Epidermal melanocyte (primary cell): ENCODE data around the gene PRR14L.

Experiments used
- DNase-seq: peaks from one replicate; pipeline ENCODE4 v3.0.0; 2011; ENCODE audit warnings: low spot score; ENCODE audit not compliant: insufficient read length

Gene PRR14L

DNA sequence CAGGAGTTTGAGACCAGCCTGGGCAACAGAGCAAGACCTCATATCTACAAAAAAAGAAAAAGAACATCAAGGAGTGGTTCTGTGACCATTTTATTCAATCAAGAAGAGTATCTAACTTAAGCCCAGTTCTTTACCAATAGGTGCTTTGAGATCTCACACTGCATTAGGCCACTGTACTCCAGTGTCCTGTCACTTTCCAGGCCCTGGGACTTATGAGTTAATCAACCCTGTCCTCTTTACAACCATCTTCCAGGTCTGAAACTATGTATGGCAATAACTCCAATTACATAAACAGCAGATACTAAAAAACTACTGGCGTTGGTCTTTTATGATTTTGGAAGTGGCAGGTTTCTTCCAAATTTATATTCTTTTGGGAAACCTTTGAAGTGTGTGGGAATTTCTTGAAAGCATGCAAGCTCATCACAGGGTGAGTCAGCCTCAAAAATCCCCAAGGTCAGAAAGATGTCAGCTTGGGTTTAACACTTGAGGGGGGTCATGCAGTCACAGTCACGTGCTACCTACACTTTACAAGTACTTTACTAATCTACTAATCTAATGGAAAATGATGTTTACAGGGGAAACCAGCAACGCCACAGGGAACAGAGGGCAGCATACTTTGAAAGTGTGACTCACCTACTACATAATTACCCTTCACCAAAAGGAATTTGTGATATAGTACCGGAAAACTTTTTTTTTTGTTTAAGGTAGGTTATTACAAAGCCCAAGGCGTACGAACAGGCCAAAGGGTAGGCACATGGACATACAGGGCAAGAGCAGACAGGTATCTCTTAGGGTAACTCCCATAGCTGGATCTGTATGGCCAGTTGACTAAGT, 103.5 kb downstream of the PRR14L start:
- DNase-seq: no peak

DNA sequence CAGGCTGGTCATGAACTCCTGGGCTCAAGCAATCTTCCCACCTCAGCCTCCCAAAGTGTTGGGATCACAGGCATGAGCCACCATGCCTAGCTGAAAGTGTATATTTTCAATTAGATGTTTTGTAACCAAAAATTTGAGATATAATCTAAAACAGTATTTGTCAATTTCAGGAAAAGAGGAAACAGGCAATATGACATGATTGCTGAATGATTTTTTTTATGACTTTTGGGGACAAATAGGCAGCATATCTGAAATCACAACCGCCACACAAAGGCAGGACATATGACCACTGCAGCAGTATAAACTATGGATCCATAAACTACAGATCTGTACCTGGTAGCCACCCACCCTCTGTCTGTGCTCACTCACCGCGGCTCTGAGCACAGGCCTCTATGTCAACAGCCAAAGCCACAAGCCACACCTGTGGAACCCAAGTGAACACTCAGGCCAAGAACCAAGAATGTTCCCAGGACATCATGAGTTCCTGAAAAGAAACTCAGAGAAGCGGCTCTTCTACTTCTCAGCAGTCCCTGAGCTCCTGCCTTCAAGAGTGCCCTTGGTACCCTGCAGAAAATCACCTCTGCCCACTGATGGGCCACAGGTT, 110.4 kb downstream of the PRR14L start:
- DNase-seq: no peak

DNA sequence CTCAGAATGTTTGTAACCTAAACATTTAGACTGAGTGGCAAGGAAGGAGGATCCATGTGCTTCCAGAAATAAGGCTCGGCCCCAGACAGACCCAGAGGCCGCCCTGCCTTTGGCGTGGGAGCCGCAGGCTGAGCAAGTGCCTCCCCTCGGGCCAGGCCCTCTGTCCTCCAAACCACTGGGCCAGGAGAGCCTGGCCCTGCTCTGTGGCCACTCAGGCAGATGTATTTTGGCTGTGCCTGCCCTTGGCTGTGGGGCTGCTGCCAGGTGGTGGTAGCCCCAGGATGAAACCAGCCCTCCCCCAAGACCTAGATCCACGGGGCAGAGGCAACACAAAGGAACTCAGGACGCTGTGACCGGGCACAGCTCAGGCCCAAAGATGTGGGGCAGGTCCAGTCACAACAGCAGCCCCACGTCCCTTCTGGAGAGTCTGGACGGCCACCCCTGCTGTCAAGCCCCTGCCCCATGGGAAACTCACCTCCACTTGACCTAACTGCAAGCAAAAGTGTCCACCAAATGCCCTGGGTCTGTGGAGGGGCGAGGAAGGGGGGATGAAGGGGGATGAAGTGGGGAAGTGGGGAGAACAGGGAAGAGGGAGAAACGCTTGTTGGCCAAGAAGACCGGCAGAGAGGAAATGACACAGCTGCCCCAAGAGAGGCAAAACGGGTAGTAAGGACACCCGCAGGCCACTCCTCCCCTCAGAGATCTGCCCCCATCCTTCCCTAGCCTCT, 111.9 kb downstream of the PRR14L start:
- DNase-seq: no peak

DNA sequence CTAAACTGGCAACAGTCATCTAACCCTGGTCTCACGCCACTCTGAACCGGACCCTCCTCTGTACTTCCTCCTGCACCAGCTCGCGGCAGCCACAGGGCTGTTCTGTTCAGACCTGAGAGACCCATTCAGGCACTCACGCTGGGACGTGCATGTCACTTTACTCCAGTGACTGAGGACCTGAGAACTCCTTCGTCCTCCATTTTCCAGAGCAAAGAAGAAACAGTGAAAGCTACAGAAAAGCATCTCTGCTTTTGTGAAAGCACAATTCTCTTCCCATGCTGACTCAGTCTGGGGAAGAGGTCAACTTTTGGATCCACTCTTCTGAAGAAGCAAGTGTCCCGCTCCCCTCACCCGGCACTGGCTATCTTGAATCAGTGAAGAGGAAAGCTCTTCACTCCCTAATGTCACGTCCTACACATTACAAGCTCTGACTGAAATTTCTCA, 112.5 kb downstream of the PRR14L start:
- DNase-seq: no peak

DNA sequence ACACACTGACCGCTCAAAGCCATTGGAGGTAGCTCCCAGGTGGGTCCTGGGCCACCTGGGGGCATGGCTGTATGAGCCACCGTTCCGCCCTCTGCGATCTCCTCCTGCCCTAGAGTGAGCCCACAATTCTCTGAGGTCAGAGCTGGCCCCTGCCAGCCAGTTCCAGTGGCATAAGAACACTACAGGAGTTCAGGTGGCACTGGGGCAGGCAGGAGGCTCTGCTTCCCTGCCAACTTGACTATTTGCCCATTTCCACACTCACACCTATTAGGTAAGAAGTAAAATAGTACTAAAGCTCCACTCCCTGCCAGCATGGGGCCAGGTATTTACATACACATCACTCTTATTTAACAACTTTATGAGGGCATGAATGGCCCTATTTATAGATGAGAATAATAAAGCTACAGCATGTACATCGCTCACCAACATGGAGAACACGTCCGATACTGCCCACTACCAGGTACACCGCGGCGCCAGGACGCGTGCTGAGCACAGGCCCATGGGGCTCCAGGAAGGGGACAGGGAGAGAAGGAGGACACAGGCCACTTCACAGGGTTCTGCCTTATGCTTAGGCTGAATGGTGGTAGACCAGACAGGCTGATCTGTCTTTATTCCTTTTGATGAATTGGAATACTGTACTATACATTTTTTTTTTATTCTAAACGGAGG, 114.2 kb downstream of the PRR14L start:
- no peak for DNase-seq

DNA sequence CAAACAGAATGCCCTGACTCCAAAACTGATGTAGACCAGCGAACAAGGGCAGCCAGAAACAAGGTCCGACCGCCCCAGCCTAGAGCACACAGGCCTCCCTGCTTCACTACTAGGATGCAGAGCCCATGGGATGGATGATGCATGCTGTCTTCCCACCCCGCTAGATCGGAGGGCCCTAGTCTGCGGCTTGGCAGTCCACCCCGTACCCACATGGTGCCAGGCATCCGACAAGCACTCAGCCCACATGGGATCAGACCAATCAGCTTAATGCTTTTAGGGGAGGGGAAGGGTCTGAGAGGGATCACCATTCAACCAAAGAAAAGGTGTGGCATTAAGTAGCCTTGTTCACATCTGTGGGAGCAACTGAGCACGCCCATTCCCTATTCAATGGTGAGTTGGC, 118.5 kb downstream of the PRR14L start:
- no peak for DNase-seq
